HT-29 (cell line): ENCODE measurements around the gene SPAG9. TPM values are rescaled to one million over a fixed set of nuclear protein-coding genes. Genes with fewer than 3 reads are reported as not detected.
"Not testable (repeated sequence)": the region's sequence is repeated elsewhere in the genome, so short reads cannot be mapped to it uniquely, and the experiment has no call there.

ENCODE experiments used
- DNase-seq: peaks from one replicate; pipeline ENCODE4 v3.0.0-alpha.2; 2015; ENCODE audit warnings: low spot score
- total RNA-seq: library from RNA; depleted of rRNA; stranded (reverse); fragments of >200 nt; shearing (Covaris generic); gene quantifications from 2 replicates; pipeline ENCODE4 v1.2.3, GENCODE V29; 2014

The SPAG9 gene
- total RNA-seq, 1 experiment from 2014 or later = 27.0 TPM

DNA sequence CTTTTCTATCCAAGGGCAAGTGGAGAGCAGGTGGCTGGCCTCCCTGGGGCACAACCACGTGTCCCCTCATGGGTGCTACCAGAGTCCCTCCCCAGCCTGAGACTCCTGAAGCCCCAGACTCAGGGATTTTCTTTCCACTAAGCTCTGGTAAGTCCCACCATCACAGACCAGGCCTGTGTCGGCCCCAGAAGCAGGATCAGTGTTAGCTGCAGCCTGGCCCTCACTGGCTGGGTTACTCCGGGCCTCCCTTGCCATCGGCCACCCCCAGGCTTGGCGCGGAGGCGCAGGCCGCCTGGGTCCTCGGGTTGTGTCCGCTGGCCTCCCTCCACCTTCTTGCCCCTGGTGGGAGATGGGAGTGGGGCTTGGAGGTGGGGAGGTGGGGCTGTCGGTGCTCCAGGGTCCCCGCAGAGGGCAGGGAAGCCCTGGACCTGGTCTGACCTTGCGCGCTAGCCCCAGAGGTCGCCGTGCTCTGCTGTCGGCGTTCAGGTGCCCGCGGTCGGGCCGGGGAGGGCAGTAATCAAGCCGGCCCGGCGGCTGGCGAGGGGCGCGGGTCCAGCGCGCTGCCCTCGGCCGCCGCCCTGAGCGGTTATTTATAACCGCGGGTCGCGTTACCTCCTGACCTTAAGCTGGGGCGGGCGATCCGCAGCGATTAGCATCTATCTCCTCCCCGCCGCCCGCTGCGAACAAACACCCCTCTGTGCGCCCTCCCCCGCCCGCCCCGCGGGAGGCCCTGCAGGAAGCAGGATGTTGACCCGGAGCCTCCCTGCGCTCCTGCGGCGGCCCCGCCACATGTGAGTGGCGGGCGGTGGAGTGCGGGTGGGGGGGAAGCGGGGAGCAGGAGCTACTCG, 176.4 kb downstream of the SPAG9 start:
- DNase-seq = peak; percentile 90

DNA sequence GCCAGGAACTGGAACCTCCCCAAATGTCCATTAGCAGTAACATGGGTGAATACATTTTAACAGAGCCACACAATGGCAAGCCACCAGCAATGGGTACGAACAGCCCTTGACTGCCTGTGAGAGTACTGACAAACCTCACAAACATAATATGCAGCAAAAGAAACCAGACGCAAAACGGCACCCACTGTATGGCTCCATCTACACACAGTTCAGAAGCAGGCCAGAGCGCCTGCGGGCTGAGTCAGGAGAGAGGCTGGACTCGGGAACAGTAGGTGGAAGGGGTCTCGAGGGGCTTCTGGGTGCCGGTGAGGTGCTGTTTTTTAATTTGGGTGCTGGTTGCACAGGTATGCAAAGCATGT, 177.1 kb downstream of the SPAG9 start:
- peak; percentile 44 for DNase-seq

DNA sequence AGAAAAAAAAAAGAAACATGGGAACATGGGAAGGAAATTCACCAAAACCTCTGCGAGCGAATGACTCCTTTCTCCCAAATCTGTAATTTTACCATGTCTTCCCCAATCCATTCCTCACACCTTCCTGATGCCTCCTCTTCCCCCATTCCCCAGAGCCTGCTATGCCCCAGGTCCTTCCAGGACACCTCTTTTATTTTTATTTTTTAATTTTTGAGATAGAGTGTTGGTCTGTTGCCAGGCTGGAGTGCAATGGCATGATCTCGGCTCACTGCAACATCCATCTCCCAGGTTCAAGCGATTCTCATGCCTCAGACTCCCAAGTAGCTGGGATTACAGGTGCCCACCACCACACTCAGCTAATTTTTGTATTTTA, 179.0 kb downstream of the SPAG9 start:
- DNase-seq = not testable (repeated sequence)

DNA sequence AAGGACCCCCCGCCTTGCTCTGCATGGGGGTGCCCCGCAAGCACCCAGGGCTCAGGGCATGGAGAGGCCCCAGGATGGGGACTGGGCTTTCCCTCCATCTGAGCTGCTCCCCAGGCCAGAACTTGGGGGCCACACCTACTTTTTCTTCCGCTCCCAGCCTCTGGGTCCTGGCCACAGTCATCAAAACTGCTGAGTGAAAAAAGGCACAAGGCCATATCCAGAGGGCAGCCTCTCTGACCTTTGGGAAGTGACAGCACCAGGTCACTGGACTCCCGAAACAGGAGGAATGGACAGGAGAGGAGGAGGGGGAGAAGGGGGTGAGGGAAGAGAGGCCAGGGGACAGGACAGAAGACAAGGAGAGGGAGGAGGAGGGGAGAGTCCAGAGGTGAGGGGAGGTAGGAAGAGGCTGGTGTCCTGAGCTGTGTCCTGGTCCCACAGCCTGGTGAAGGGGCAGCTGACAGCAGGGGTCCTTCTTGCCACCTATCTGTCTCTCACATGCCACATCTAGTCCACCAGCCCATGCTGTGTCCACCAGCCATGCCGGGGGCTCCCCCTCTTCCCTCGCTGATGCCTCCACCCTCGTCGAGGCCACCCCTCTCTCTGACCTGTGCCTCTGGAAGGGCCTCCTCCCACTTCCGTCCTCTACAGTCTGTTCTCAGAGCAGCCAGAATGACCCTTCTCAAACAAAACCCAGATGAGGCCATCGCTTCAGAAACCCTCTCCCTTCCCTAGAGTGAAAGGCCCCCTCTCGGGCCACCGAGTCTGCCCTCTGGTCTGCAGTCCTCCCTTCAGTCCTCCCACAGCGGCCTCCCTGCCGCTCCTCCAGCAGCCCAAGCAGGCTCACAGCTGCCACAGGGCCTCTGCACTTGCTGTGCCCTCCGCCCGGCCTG, 180.6 kb downstream of the SPAG9 start:
- no peak for DNase-seq

DNA sequence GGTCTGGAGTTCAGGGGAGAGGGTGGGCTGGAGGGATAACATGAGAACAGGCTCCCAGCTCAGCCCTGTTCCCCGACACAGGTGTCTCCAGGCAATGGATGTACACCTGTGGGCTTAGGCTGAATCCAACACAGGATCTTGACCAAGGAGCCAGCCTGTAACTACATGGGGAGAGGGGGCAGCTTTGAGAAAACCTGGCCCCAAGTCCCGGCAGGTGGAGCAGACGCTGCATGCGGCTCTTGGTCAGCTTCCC, 181.2 kb downstream of the SPAG9 start:
- DNase-seq = no peak

DNA sequence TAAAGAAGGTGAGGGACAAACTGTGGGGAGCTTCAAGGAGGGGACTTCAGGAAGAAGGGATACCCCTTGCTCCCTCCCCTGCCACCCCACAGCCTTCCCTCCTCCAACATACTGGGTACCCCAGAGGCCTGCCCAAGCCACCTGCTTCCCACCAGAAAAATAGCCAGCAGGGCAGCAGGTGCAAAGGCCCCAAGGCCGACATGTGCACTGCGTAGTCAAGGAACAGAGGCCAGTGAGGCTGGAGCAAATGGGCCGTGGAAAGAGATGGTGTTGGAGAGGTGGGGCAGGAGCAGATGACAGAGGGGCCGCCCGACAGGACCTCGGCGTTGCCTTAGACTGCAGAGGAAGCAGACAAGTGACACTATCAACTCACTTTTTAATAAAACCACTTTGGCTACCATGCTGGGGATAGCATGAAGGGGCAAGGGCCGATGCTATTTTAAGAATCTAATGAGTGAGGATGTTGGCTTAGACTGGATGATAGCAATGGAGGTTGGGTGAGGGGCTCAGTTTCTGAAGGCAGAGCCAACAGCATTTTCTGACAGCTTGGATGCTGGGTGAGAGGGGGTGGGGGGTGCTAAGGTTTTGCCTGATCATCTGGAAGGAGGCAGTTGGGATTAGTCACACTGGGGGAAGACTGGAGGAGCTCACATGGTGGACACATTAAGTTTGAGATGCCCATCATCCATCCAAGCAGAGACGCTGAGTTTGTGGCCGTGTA, 181.7 kb downstream of the SPAG9 start:
- DNase-seq = no peak

DNA sequence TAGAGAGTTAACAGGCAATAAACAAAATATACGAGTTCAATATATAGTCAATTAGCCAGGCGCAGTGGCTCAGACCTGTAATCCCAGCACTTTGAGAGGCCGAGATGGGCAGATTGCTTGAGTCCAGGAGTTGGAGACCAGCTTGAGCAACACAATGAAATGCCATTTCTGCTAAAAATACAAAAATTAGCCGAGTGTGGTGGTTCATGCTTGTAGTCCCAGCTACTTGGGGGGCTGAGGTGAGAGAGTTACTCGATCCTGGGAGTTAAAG, 184.7 kb downstream of the SPAG9 start:
- DNase-seq = no peak

DNA sequence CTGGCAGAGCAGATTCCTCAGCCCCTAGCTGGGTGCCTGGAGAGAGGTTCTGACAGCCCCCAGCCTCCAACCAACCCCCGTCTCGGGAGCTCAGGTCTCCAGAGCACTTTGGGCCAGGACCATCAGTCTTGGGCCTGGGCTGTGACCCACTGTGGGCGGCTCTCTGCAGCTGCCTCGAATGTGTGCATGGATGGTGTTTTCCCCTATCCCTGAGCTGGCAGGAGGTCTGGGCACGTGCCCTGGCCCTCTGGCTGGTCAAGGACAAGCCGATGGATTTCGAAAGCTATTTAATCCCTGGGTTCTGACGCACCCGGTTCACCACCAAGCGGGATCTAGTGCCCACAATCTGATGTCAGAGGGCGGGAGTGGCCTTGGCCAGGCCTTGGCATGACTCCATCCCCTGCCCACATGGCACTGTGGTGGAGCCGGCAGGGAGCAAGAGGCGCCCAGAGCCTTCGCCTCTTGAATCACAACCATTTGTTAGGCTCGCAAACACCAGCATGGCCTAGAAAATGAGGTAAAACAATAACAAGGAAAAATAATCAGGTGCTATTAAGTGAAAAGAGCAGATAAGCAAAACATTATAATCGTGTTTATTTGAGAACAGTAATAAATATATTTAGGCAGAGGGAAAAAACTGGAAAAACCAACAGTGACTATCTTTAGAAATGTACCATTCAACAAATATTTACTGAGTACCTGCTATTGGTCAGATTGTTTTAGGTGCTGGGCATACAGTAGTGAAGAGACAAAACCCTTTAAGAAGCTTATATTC, 185.3 kb downstream of the SPAG9 start:
- DNase-seq = peak; percentile 85

DNA sequence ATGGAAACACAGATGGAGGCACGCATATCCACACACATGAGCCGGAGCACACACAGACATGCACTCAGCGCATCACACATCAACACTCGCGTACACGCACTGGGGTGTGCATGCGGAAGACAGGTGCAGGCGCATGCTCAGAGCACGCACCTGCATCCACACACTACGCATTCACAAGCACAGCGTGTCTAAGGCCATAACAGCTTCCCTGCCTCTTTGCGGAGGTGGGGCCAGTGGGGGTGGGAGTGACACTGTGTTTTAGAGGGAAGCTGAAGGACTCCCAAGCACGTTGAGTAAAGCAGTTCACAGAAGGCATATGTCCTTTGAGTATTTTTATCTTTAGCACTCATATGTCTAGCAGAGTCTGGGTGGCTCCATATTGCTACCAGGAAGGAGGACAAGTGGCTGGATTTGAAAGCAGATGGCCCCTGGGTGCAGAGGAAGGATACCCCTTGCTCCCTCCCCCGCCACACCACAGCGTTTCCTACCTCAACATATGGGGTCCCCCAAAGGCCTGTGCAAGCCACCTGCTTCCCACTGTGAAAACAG, 185.9 kb downstream of the SPAG9 start:
- no peak for DNase-seq

DNA sequence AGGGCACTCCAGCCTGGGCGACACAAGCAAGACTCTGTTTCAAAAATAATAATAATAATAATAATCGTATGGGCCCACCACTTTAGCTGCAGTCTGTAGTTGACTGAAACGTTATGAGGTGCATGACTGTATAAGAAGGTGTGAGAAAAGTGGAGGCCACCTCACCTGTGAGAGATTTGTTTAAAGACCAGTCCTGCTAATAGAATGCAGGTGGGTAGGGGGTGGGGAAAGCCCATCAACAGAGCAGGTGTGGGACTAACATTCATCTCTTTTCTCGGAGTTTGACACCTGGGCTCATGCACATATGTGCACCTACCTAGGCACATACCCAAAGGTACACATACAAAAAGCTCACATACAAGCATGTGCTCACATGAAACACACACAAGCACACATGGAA, 186.5 kb downstream of the SPAG9 start:
- DNase-seq = no peak

DNA sequence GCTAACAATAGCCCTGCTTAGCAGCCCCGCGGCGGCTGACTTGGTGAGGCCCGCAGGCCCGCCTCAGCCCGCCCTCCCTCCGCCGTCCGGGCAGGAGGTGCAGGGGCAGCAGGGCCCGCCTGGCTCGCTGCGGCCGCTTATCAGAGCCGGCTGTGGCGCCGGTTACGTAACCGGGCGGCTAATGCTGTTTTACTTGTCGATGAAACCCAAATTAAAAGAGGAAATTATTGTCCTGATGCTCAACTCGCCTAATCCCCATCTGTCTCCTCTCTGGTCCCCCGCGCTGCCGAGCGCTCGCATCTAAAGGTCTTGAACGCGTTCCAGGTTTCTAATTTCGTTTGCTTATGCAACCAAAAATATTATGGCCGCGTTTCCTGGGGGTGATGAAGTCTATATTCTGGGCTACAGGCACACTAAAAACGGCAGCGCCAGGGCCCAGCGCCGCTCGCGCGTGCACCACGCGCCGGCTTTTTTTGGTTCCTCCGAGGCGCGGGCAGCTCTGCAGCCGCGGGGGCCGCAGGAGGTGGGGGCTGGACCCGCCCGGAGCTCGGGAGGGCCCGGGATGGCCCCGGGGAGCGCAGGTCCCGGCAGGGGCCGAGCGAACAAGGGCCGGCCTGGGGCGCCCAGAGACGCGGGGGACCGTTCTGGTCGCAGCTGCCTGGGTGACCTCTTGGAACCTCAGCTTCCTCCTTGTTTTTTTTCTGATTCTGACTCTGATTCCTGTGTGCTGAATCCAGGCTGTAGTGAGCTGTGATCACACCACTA, 189.3 kb downstream of the SPAG9 start:
- DNase-seq = peak; percentile 80

DNA sequence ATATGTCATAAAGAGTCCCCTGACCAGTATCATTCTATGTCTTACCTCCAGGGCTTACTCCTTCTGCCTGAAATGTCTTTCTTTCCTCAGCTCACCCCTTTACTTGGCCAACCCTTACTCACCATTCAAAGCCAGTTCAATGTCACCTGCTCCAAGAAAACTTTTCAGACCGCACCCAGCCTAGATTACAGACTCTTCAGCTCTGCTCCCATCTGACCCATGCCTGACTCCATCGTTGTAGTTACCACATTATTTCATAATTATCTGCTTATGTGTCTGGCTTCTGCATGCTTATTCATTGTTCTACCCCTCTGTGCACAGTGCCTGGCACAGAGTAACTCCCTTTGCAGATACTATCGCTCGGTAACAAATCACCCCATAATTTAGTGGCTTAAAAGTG, 192.0 kb downstream of the SPAG9 start:
- no peak for DNase-seq

DNA sequence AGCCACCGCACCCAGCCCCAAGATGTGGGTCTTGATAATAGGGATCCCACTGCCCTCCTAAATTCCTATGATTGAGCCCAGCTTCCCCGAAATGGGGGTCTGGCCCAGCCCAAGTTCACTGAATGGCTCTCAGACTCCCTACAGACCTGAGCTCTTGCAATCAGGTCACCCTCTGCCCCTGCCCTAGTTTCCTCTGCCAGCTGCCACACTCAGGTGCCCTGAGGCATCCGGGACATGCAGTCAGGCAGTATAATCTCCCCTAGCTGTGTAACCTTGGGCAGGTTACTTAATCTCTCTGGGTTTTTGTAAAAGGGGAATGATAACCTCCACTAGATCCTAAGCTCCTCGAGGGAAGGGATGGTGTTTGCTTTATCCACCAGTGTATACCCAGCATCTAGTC, 193.4 kb downstream of the SPAG9 start:
- no peak for DNase-seq

DNA sequence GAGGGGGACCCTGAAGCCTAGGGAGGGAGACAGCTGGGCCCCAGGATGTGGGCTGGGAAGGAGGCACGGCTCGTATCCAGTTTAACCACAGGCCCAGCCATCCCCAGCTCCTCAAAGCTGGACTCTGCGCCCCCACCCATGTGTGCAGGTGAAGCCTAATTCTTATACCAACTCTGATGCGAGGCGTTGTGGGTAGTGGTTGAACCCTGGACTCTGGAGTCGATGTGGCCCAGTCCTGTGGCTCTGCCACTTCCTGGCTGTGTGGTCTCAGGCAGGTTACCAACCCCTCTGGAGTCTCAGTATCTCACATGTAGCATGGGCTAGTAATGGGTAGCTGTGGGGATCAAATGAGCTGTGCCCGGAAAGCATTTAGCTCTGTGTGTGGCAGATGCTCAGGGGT, 194.1 kb downstream of the SPAG9 start:
- DNase-seq = no peak

DNA sequence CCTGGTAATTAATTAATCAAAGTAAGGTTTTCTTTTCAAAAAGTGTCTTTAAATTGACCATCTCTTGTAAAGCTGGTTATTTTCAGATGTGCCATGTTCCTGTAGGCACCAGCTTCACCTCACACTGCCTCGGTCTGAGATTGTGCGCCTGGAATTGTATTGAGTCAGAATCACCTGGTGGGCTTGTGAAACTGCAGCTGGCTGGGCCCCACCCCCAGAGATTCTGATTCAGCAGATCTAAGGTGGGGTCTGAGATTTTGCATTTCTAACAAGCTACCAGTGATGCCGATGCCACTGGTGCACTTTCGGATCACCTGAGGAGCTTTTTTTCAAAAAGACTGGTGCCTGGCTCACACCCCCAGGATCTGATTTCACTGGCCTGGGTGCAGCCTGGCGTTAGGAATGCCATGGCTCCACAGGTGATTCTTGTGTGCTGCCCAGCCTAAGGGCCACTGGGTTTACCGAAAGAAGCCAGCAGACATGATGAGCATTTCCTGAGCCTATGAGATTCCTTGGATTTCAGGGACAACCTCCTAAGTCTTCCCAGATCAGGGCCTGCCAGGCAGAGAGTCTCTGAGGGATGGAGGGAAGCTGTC, 195.3 kb downstream of the SPAG9 start:
- DNase-seq = no peak

DNA sequence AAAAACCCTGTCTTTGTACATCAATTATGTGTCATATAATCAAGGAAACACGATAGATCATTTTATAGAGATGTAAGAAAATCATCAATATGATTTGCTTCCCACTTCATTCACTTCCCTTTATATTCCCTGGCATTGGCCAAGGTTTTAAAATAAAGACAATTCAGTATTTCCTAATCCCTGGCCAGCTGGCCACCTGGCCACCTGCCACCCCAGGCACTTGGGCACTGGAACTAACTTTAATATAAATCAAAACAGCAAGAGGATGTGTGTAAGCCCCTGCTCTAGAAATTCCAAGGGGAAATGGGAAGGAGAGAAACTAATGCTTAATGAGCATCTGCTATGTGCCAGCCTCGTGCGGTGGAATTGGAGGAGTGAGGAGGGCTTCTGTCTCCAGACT, 195.9 kb downstream of the SPAG9 start:
- no peak for DNase-seq

DNA sequence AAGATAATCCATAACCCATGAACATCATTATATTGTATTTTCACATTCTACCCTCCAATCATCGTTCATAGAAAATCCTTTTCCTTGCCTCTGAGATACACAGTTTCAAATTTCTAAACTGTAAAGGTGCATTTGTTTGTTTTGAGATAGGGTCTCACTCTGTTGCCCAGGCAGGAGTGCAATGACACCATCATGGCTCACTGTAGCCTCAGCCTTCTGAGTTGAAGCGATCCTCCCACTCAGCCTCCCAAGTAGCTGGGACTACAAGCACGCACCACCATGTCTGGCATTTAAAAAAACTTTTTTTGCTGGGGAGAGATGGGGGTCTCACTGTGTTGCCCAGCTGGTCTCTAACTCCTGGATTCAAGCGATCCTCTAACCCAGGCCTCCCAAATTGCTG, 196.4 kb downstream of the SPAG9 start:
- DNase-seq = no peak

DNA sequence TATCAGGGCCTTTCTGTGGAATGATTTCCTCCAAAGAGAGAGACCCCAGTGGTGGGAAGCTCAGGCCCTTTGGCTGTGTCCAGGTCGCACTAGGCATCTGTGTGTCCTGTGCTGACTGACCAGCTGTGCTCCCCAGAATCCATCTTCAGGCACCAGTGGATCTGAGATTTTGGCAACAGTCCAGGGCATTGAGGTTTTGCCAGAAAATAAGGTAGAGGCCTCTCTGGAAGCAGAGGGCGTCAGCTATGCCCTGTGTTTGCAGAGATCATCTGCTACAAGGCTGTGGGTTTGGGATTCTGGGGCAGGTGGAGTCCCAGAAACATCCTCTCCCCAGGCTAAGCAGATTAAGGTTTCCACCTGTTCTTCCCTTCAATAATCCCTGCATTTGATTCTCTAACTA, 197.1 kb downstream of the SPAG9 start:
- peak; percentile 48 for DNase-seq

DNA sequence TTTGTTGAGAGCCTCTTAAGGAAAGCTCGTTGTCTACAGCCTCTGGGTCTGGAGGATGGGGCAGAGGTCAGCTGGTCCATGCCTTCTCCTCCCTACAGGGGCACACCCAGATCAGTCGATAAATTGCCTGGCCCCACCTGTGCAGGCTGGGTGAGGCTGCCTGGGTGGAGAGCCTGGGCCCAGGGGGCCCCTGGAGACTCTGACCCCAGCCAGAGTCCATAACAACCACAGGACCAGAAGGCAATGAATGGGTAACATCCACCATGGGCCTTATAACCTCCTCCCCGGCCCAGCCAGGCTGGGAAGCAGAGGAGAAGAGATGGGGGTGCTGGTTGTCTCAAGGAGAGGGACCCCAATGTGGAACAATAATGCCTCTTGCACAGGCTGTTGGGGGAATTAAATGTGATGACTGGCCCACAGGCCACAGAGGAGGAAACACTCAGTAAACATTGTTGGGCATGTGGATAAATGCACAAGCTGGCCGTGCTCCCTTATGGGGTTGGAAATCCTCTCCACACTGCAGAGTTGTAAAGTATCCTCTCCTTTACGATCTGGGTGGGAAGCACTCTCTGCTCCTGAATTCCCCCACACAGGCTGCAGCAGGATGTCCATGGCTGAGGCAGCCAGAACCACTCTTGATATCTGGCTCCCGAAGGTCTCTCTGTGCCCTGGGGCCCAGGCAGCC, 197.8 kb downstream of the SPAG9 start:
- DNase-seq = no peak

DNA sequence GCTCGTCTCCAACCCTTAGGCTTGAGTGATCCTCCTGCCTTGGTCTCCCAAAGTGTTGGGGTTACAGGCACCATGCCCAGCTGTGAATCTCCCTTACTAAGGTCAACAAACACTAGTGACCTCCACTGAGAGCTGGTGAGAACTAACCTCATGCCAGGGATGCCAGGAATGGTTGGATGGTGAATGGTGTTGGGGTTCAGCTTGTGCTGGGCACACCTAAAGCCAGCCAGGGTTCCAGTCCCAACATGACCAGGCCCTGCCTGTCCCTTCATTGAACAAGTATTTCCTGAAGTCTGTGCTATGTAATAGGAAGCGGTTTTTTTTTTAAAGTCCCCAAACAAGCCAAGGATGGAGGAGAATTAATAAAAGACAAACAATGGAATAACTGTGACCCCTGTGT, 198.6 kb downstream of the SPAG9 start:
- no peak for DNase-seq
